GM23248 (cell line): Measurements from ENCODE around the gene CIB2. TPM values are rescaled to one million over a fixed set of nuclear protein-coding genes. Genes with fewer than 3 reads are reported as not detected.

Source experiments
- DNase-seq: peaks from one replicate; pipeline ENCODE4 v3.0.0-alpha.2; 2015
- H2AFZ ChIP-seq: fragments of 200-600 bp; sonication (generic); 2 replicates; pipeline ENCODE4 v1.6.1; 2016; ENCODE audit warnings: antibody characterized with exemption
- H3F3A ChIP-seq: fragments of 200-600 bp; sonication (generic); 2 replicates; pipeline ENCODE4 v1.6.1; 2016; ENCODE audit warnings: mild to moderate bottlenecking, antibody characterized with exemption, mixed run types; ENCODE audit not compliant: insufficient read depth
- H3K27ac ChIP-seq: fragments of 200-600 bp; sonication (generic); 2 replicates; pipeline ENCODE4 v1.5.1; 2016; ENCODE audit warnings: mild to moderate bottlenecking
- H3K27me3 ChIP-seq: fragments of 200-600 bp; sonication (generic); replicated peaks from 2 replicates; pipeline ENCODE4 v1.6.1; 2016; ENCODE audit warnings: mild to moderate bottlenecking; ENCODE audit not compliant: insufficient read depth
- H3K36me3 ChIP-seq: fragments of 200-600 bp; sonication (generic); 2 replicates; pipeline ENCODE4 v1.6.1; 2016; ENCODE audit warnings: low read depth, mild to moderate bottlenecking
- H3K4me1 ChIP-seq: fragments of 200-600 bp; sonication (generic); 2 replicates; pipeline ENCODE4 v1.6.1; 2016; ENCODE audit warnings: mild to moderate bottlenecking; ENCODE audit not compliant: insufficient read depth
- H3K4me2 ChIP-seq: fragments of 200-600 bp; sonication (generic); one replicate; pipeline ENCODE4 v1.6.1; 2016; ENCODE audit warnings: mild to moderate bottlenecking; ENCODE audit not compliant: unreplicated experiment
- H3K4me3 ChIP-seq: fragments of 200-600 bp; sonication (generic); 2 replicates; pipeline ENCODE4 v1.5.1; 2016; ENCODE audit warnings: mild to moderate bottlenecking
- H3K79me2 ChIP-seq: fragments of 200-600 bp; sonication (generic); 2 replicates; pipeline ENCODE4 v1.6.1; 2016; ENCODE audit warnings: mild to moderate bottlenecking; ENCODE audit not compliant: insufficient read depth
- H3K9ac ChIP-seq: fragments of 200-600 bp; sonication (generic); 2 replicates; pipeline ENCODE4 v1.6.1; 2016; ENCODE audit warnings: mild to moderate bottlenecking
- H3K9me2 ChIP-seq: fragments of 200-600 bp; sonication (generic); 2 replicates; pipeline ENCODE4 v1.6.1; 2016; ENCODE audit warnings: mixed run types, mild to moderate bottlenecking, moderate library complexity; ENCODE audit not compliant: insufficient read depth
- H3K9me3 ChIP-seq: fragments of 200-600 bp; sonication (generic); one replicate; pipeline ENCODE4 v1.6.1; 2017; ENCODE audit warnings: low read depth
- H4K20me1 ChIP-seq: fragments of 200-600 bp; sonication (generic); 2 replicates; pipeline ENCODE4 v1.6.0; 2016; ENCODE audit not compliant: insufficient read depth
- EZH2 ChIP-seq: fragments of 200-600 bp; sonication (generic); IDR thresholded peaks from 2 replicates; pipeline ENCODE4 v1.6.1; 2018; ENCODE audit warnings: antibody characterized with exemption, mild to moderate bottlenecking; ENCODE audit not compliant: insufficient read depth, poor library complexity, severe bottlenecking
- EZH2phosphoT487 ChIP-seq: fragments of 200-600 bp; sonication (generic); IDR thresholded peaks from 2 replicates; pipeline ENCODE4 v1.6.1; 2018; ENCODE audit warnings: antibody characterized with exemption, moderate library complexity, mild to moderate bottlenecking, low read depth; ENCODE audit not compliant: insufficient read depth
- WGBS, 2 experiments: methylation state at CpG; one replicate each; pipeline ENCODE4 v1.1.6; 2015 to 2017; ENCODE audit warnings: low lambda C conversion rate in 2 of 2, low coverage in 1 of 2; ENCODE audit errors: missing lambda C conversion rate in 2 of 2; 5-methylcytosine and 5-hydroxymethylcytosine counted together
- in situ Hi-C: fragments of 300-500 bp; cut with MboI; formaldehyde crosslinking; loops from 2 replicates; pipeline ENCODE4 v1.15.0; 2020
- polyA plus RNA-seq: library from polyadenylated mRNA; unstranded; fragments of >200 nt; fragmentation: Nextera tagmentation; extraction: Ambion mirVana; gene quantifications from 2 replicates; pipeline ENCODE4 v1.2.1, GENCODE V29; 2016
- total RNA-seq: library from RNA; depleted of rRNA; stranded (reverse); fragments of >200 nt; shearing (Covaris generic); gene quantifications from 2 replicates; pipeline ENCODE4 v1.2.3, GENCODE V29; 2014

The CIB2 gene
- total and polyA plus RNA-seq, 2 experiments from 2014 or later: 2.9 to 3.4 TPM

DNA sequence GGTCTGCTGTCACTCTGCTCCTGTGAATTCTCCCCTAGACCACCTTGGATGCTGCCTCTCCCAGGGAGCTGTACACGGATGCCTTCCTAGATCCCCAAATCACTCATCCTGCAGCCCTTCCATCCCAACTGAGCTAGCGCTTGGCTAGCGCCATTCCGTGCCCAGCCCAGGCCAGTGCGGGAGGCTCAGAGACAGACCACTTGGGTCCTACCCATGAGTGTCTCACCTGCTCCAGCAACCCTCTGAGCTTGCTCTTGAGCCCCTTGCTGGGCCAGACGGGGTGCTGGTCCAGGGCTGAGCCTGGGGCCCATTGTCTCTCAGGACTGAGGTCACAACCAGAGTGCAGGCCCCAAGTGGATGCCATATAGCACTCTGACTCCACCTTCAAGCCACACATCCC, 21.1 kb downstream of the CIB2 start:
- Histone ChIP-seq H4K20me1 (no peaks in the 10 kb centered on the region), H3K27ac (no peak overlapping the region), H3K4me1 (no peaks in the 10 kb centered on the region), H3K9ac (no peak overlapping the region), H3K4me2 (no peak overlapping the region), H3K9me3 (no peaks in the 10 kb centered on the region), H3K27me3 (no peaks in the 10 kb centered on the region), H2AFZ (no peak overlapping the region), H3F3A (no peaks in the 10 kb centered on the region), H3K9me2 (no peaks in the 10 kb centered on the region), H3K4me3 (no peak overlapping the region), H3K36me3 (no peaks in the 10 kb centered on the region), H3K79me2 (no peaks in the 10 kb centered on the region)
- no peak for DNase-seq
- no peak for TF ChIP-seq EZH2
- TF ChIP-seq EZH2phosphoT487: no peak
- in situ Hi-C loops: loop anchor here (5.0 kb wide), 1 partner anchor 132 kb away; no protein-coding TSS in a partner anchor
- 76 to 79% methylated on average over 6 of the region's 6 CpGs for WGBS, 2 experiments

GRCh38 chr15:78109156-78109555, 22.1 kb downstream of the CIB2 start:
- Histone ChIP-seq H3F3A (no peaks in the 10 kb centered on the region), H3K4me2 (no peak overlapping the region), H3K4me1 (no peaks in the 10 kb centered on the region), H3K27me3 (no peaks in the 10 kb centered on the region), H3K4me3 (no peak overlapping the region), H3K79me2 (no peaks in the 10 kb centered on the region), H4K20me1 (no peaks in the 10 kb centered on the region), H3K27ac (no peak overlapping the region), H3K9me2 (no peaks in the 10 kb centered on the region), H3K9me3 (no peaks in the 10 kb centered on the region), H3K36me3 (no peaks in the 10 kb centered on the region), H2AFZ (no peak overlapping the region), H3K9ac (no peak overlapping the region)
- WGBS, 2 experiments: 81 to 84% methylated on average over 12 of the region's 12 CpGs
- TF ChIP-seq EZH2 (no peak), EZH2phosphoT487 (no peak)
- in situ Hi-C loops: loop anchor here (5.0 kb wide), 1 partner anchor 142 kb away; no protein-coding TSS in a partner anchor
- no peak for DNase-seq

GRCh38 chr15:78108300-78109084, 22.8 kb downstream of the CIB2 start:
- no peaks in the 10 kb centered on the region for H3K27me3 ChIP-seq
- H3K9ac ChIP-seq: no peak overlapping the region
- H3K79me2 ChIP-seq: no peaks in the 10 kb centered on the region
- TF ChIP-seq EZH2phosphoT487: no peak
- no peak for TF ChIP-seq EZH2
- H2AFZ ChIP-seq: no peak overlapping the region
- H3K9me3 ChIP-seq: no peaks in the 10 kb centered on the region
- peak; percentile 94 for DNase-seq
- in situ Hi-C loops: loop anchor here (5.0 kb wide), 1 partner anchor 141 kb away; no protein-coding TSS in a partner anchor
- H3K9me2 ChIP-seq: no peaks in the 10 kb centered on the region
- no peak overlapping the region for H3K4me2 ChIP-seq
- H3K4me1 ChIP-seq: no peaks in the 10 kb centered on the region
- no peaks in the 10 kb centered on the region for H3K36me3 ChIP-seq
- no peak overlapping the region for H3K4me3 ChIP-seq
- H4K20me1 ChIP-seq: no peaks in the 10 kb centered on the region
- H3K27ac ChIP-seq: no peak overlapping the region
- no peaks in the 10 kb centered on the region for H3F3A ChIP-seq
- 29 to 30% methylated on average over 11 of the region's 11 CpGs for WGBS, 2 experiments

DNA sequence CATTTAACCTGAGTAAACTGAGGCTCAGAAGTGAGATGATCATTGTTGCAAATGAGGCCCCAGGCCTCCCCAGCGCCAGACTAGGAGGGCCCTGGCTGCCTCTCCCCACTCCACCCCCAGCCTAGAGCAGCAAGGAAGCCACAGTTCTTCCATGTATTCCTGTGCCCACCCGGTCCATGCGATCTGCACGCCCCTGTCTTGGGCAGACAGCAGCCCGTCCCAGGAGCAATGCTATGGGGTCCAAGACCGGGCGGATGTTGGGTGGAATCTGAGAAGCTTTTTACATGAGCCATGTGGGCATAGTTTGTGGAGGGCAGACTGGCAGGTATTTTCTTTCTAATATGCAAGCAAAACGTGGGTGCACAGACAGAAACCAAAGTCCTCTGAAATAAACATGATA, 23.8 kb downstream of the CIB2 start:
- no peak for DNase-seq
- Histone ChIP-seq H3K4me1 (no peaks in the 10 kb centered on the region), H3K79me2 (no peaks in the 10 kb centered on the region), H3K9me3 (no peaks in the 10 kb centered on the region), H2AFZ (no peak overlapping the region), H3K27ac (no peak overlapping the region), H3K4me3 (no peak overlapping the region), H3K9me2 (no peaks in the 10 kb centered on the region), H3K4me2 (no peak overlapping the region), H4K20me1 (no peaks in the 10 kb centered on the region), H3K27me3 (no peaks in the 10 kb centered on the region), H3K36me3 (no peaks in the 10 kb centered on the region), H3K9ac (no peak overlapping the region), H3F3A (no peaks in the 10 kb centered on the region)
- TF ChIP-seq EZH2phosphoT487 (no peak), EZH2 (no peak)
- 87 to 90% methylated on average over 8 of the region's 8 CpGs for WGBS, 2 experiments
- in situ Hi-C loops: loop anchor here (5.0 kb wide), 1 partner anchor 140 kb away; no protein-coding TSS in a partner anchor
